Activated CD8-positive, alpha-beta memory T cell treated with anti-CD3 and anti-CD28 coated beads for 4 hours (primary cell): Measurements from ENCODE around the gene SPOCK1.

Experiments
- DNase-seq, 2 donors: peaks; one replicate each; pipeline ENCODE4 v3.0.0-alpha.2; 2020; ENCODE audit warnings: low read depth in 2 of 2

The SPOCK1 gene

DNA sequence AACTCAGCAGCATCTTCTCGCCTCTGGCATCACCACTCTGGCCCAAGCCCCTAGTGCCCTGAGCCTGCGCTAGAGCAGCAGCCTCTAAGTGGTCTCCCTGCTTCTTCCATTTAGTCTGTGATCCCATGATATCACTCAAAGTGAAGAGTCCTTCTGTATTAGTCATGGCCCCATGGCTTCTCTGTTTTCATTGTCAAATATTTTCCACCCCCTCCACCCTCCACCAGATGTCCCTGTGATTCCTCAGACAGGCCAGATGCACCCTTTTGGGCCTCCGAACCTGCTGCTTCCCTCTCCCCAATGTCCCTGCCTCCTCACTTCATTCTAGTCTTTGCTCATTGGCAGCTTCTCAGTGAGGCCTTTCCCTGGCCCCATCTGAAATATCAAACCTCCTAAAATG is 299.2 kb downstream of the SPOCK1 start:
- DNase-seq = no peak

DNA sequence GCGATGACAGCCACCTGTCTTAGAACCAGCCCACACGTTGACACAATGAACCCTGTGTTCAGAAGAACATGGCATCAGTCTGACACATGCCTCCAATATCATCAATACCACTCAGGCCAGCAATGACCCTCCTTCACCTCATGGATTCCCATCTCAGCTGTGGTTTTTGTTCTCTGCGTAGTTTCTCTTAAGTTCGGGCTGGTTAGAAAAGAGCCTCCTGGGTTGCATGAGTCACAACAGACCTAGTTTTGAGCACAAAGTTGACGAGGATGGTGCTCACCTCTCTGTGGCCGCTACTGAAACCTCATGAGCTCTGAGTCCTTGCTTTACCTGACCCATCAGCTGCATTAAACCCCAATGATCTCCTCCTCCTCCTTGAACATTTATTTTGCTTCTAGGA is 299.9 kb downstream of the SPOCK1 start:
- DNase-seq = no peak

DNA sequence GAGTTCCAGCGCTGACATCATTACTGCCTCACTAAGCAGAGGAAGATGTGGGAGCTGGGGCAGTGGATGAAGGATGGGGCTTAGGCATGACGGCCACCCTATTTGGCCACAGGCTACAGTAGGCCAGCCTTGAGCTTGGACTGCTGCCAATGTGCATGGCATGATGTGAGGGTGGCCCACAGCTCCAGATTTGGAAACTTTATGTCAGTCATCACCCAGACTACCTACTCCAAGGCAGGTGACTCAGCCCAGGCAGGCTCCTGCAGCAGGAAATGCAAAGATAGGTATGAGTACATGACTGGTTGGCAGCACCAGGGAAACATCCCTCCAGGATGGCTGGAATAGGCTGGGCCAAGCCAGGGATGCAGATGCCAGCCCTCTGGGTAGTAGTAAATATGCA is 303.6 kb downstream of the SPOCK1 start:
- no peak for DNase-seq

- no peak for DNase-seq
These were observed 304.8 kb downstream of the SPOCK1 start for GRCh38 chr5:137194300-137194699.

DNA sequence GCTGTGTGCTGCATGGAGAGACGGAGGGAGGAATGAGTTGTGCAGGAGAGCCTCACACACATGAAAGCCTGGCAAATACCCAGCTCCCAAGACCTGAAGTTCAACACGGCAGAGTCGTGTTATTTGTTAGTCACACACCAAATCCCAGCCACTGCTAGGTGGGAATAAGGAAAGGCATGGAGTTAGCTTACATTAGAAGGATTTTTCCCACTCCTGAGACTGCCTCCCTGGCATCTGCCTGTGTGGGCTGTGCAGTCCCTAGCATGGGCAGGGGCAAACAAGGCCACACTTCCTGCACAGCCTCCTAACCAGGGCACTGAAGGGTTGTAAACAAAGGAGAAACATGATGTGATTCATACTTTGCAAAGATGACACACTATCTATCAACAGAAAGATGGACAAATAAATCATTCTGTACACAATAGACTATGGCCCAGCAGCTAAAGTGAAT is 306.8 kb downstream of the SPOCK1 start:
- no peak for DNase-seq

GRCh38 chr5:137191179-137191578 is 307.9 kb downstream of the SPOCK1 start:
- no peak for DNase-seq

DNA sequence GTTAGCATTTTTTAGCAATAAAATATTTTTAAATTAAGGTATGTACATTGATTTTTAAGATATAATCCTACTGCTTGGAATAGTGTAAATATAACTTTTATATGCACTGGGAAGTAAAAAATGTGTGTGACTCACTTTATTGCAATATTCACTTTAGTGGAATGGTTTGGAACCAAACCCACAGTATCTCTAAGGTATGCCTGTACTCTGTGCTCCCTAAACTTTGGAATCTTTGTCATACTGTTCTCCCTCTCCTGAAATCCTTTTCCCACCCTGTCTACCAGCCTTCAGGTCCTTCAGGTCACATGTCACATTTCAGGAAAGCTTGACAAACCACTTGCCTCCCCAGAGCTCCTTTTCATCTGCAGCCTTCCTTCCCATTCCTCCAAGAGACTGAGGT is 308.7 kb downstream of the SPOCK1 start:
- no peak for DNase-seq

DNA sequence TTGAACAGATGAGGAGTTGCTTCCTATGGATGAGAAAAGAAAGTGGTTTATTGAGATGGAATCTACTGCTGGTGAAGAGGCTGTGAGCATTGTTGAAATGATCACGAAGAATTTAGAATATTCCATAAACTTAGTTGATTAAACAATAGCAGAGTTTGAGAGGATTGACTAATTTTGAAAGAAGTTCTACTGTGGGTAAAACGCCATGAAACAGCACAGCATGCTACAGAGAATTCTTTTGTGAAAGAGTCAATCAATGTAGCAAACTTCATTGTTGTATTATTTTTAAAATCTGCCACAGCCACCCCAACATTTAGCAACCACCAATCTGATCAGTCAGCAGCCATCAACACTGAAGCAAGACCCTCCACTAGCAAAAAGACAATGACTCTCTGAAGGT is 309.1 kb downstream of the SPOCK1 start:
- no peak for DNase-seq

- DNase-seq = no peak
These were observed 310.6 kb downstream of the SPOCK1 start for GRCh38 chr5:137188566-137188965.

DNA sequence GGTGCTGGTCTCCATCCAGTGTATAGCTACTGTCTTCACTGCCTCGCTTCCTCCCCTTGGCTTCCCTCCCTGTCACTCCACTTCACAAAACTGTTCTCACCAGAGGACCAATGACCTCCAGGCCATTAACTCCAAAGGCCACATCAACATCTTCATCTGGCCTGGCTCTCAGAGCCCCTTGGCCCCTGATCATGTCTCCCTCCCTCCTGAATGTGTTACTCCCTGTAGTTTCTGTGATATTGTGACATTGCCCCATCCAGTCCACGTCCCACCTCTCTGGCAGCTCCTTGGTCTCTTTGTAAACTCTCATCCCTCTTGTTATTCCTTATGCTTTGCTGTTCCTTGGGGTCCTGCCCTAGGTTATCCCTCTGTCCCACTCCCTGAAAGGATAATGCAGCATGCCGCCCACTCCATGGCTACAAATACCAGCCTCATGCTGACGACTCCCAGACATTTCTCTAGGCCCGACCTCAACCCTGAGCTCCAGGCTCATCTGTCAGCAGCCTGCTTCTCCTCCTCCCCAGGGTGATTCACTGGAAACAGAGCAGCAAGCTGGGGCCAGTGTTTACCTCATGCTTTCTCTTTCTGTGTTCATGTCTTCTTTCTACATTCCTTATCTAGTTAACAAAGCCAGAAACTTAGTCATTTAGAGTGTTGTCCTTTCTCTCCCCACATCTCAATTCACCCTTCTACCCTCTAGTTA is 312.2 kb downstream of the SPOCK1 start:
- no peak for DNase-seq

DNA sequence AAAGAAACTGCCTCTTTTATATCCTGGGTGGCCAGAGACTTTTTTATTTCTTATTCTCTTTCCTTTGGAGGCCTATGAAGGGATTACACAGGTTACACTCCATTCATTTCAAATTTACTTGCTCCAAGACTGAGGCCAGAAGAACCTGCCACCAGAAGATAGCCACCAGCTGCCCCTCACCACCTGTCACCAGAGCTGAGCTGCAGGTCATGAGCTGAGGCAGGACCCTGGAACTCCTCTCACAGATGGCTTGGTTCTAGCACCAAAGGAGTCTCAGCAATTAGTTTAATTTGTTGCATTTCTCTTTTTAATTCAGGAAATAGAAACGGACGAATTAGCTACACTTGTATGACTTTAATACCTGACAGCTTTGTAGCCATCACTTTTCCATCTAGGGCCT is 313.9 kb downstream of the SPOCK1 start:
- DNase-seq = no peak

GRCh38 chr5:137184734-137185133 is 314.4 kb downstream of the SPOCK1 start:
- no peak for DNase-seq

DNA sequence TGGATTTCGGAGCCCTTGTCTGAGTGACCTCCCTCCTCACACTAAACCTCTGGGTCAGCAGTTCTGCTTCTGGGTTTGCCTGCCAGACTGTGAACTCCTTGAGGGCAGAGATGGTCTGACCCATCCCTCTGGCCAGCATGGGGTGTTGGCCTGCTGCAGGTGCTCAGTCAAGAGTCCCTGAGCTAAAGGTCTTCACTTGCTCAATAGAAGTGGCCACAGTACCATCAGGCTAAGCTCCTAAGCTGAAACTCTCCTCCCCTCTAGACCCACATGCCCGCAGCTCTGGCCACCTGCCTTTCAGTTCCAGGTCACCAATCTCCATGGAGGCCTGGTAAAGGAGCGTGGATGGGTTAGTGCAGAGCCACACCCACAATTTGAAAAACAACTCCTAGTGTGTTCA is 316.6 kb downstream of the SPOCK1 start:
- no peak for DNase-seq

- no peak for DNase-seq
These were observed 317.5 kb downstream of the SPOCK1 start for GRCh38 chr5:137181667-137182066.

- no peak for DNase-seq
These were observed 319.9 kb downstream of the SPOCK1 start for GRCh38 chr5:137179203-137179602.

GRCh38 chr5:137176609-137177008 is 322.5 kb downstream of the SPOCK1 start:
- DNase-seq = no peak

DNA sequence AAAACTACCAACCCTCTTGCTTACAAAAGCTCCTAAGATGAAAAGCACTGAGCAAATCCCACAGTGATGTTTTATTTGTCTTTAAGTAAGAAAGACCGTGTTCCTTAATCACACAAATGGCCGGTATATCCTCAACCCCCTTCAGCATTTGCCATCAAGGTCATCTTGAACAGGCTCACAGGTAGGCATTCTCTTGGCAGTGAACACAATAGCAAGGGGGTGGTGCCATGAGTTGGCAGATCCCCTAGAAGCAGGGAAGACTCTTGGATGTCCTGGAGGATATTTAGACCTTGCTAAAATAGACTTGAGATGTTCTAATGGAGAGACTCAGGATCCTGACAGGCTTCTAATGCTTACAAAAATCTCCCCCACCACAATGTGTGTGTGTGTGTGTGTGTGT is 323.0 kb downstream of the SPOCK1 start:
- no peak for DNase-seq

DNA sequence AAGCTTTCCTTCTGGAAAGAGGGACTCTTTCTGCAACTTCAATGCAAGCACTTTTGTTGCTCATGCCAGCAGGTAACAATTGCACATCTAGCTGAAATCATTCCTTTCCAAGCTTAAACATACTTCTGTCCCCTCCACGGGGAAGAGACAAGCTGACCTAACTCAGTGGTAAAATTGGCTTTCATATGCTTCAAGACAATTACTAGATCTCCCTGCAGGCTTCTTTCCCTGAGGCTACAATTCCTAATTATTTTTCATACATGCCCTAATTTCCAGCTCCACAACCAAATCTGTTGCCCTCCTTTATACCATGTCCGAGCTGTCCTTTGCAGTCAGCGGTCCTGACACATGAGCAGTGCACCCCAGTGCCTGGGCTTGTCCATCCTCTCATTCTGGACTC is 324.9 kb downstream of the SPOCK1 start:
- no peak for DNase-seq

- no peak for DNase-seq
These were observed 326.9 kb downstream of the SPOCK1 start for GRCh38 chr5:137172258-137172657.

DNA sequence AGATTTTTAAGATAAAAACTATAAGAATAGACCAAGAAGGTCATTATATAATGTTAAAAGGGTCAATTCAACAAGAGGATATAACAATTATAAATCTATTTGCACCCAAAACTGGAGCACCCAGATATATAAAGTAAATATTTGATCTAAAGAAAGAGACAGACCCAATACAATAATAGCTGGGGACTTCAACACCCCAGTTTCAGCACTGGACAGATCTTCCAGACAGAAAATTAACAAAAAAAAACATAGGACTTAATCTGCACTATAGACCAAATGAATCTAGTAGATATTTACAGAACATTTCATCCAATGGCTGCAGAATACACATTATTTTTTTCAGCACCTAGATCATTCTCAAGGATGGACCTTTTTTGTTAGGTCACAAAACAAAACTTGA is 331.9 kb downstream of the SPOCK1 start:
- no peak for DNase-seq

DNA sequence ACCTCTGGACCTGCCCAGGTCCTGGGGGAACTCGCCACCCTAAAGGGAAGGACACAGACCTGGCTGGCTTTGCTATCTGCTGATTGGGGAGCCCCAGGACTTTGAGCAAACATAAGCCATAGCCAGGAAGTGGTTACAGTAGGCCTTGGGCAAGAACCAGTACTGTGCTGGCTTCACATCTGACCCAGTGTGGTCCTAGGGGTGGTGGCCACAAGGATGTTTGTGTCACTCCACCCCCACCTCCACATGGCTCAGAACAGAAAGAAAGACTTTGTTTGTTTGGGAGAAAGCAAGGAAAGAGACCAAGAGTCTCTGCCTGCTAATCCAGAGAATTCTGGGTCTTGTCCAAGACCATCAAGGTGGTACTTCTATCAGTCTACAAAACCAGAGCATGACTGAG is 334.2 kb downstream of the SPOCK1 start:
- DNase-seq = no peak

DNA sequence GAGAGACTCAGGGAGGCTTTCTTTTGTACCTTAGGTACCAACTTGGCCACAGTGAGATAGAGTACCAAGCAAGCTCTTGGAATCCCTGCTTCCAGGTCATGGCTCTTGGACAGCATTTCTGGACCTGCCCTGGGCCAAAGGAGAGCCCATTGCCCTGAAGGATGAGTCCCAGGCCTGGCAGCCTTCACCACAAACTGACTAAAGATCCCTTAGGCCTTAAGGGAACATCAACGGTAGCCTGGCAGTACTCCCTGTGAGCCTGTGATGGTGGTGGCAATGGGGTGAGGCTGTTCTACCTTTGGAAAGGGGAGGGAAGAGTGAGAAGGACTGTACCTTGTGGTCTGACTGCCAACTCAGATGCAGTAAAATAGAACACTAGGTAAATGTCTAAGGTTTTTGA is 334.6 kb downstream of the SPOCK1 start:
- no peak for DNase-seq

DNA sequence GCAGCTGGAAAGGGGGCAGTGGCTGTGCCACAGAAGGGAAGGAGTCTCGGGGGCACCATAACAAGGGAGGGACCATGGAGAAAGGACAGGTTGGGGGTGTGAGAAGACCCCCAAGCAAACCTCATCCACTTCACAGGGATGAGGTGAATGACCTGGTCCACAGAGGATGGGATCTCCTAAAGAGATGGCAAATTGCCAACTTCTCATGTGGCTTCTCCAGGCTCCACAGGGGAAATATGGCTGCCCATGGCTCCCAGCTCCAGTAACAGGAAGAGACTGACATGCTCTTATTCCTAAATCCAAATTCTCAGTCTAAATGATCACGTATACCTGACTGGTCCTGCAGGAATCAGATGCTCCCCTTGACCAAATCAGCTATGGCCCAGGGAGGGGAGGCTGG is 340.4 kb downstream of the SPOCK1 start:
- no peak for DNase-seq

GRCh38 chr5:137156180-137156579 is 342.9 kb downstream of the SPOCK1 start:
- DNase-seq = no peak
